Vagina (tissue), 2 donors: ENCODE measurements around the gene CLCNKA.

Experiments used
- CTCF ChIP-seq, 3 experiments: fragments of 450-650 bp in 2 of 3; fragments of 200-600 bp in 1 of 3; sonication (generic) in 1 of 3; IDR thresholded peaks; one replicate each; pipeline ENCODE4 v1.5.1; 2017 to 2019; ENCODE audit warnings: antibody characterized with exemption in 3 of 3, mild to moderate bottlenecking in 2 of 3, moderate library complexity in 2 of 3
- POLR2A ChIP-seq, 2 donors: fragments of 450-650 bp; IDR thresholded peaks; one replicate each; pipeline ENCODE4 v1.6.1; 2017; ENCODE audit warnings: antibody characterized with exemption in 2 of 2, mild to moderate bottlenecking in 2 of 2, moderate library complexity in 2 of 2
- POLR2AphosphoS5 ChIP-seq, 2 donors: sonication (generic); formaldehyde crosslinking; IDR thresholded peaks; one replicate each; pipeline ENCODE4 v1.9.0; 2017; ENCODE audit warnings: antibody characterized with exemption in 2 of 2, mild to moderate bottlenecking in 2 of 2, low read depth in 1 of 2; ENCODE audit not compliant: insufficient read depth in 1 of 2

DNA sequence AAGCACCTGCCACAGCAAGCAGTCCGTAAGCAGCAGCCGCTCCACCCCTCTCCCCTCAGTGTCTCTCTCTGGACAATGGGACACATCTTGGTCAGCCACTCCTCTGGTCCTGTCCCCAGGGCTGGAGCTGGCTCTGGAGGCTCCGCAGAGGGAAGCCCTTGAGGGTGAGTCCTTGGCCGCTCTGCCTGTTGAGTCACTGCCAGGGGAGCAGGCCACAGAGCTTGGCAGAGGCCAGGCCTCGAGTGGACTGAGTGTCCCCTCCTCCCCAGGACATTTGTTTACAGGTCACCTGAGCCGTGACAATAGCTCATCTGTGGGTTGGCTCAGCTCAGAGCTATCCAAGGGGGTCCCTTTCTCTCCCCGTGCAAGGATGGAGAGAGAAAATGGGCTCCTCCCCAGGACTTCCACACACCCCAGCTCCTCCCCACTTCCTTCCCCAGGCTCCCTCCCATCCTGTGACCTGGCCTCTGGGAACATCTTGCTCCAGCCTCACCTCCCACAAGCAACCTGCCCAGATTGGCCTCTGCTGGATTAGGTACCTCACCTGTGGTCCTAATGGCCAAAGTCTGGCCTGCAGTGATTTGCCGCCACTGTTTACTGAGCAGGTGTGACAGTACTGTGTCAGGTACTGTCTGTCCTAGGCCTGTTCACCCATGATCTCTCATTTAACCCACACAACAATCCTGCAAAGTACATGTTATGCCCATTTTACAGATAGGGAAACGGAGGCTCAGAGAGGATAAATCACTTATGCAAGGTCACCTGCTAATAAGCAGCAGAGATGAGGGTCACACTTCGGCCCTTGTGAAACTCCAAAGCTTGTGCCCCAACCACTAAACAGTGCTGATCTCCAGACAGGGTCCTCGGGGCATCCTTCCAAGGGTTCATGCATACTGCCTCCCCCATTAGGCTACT lies 46.8 kb downstream of the CLCNKA start:
- TF ChIP-seq CTCF (IDR thresholded peaks at IDR 0.05) (no peak), POLR2A (IDR thresholded peaks at IDR 0.05) (no peak), POLR2AphosphoS5 (IDR thresholded peaks at IDR 0.05; ENCODE audit: insufficient read depth in 1 of 2, low read depth in 1 of 2) (no peak)
